ENCODE results near the gene NUP210. TPM values are rescaled to one million over a fixed set of nuclear protein-coding genes. Genes with fewer than 3 reads are reported as not detected.
"Not testable (repeated sequence)": the region's sequence is repeated elsewhere in the genome, so short reads cannot be mapped to it uniquely, and the experiment has no call there.

The NUP210 gene
- total and polyA plus RNA-seq, 2 of the 13 experiments (the other 11 are each of a cell fraction or from before 2014, with no cell fraction given), result 31.6 to 35.2 TPM

GRCh38 chr3:13378155-13378554, 42.0 kb downstream of the NUP210 start:
- peak; percentile 74 for ATAC-seq
- Histone ChIP-seq H3K4me1 (ENCODE audit: insufficient read depth, low read length) (no peaks in the 10 kb centered on the region), H3K27me3 (ENCODE audit: control insufficient read depth in 1 of 2, insufficient read depth in 2 of 2, low read length in 2 of 2) (no peaks in the 10 kb centered on the region), H2AFZ (ENCODE audit: low read length) (no peak overlapping the region), H3K36me3 (replicated peaks in 1 of 2; ENCODE audit: control insufficient read depth in 1 of 2, insufficient read depth in 2 of 2, low read length in 2 of 2) (peaks cover 33 to 93% of the 10 kb centered on the region in 2 experiments), H3K27ac (ENCODE audit: extremely low read length, insufficient read depth, low read length) (no peak overlapping the region), H3K79me2 (ENCODE audit: insufficient read depth, low read length) (no peaks in the 10 kb centered on the region), H3K9me3 (ENCODE audit: low read length) (no peaks in the 10 kb centered on the region), H3K4me2 (ENCODE audit: low read depth, low read length) (no peak overlapping the region), H3K9ac (ENCODE audit: insufficient read depth, low read depth, low read length) (no peak overlapping the region), H3K4me3 (replicated peaks in 1 of 3; ENCODE audit: insufficient read depth in 1 of 3, low read depth in 2 of 3, low read length in 3 of 3) (no peak overlapping the region), H4K20me1 (ENCODE audit: insufficient read depth, low read length) (no peaks in the 10 kb centered on the region)
- CTCF ChIA-PET (ENCODE audit: low intra/inter-chr PET ratio, low total read pairs), result no interaction called here
- no TSS peak for BruUV-seq (replicated peaks)
- in situ Hi-C loops (cut with HindIII; ENCODE audit: extremely low pct_ligation_motif_present, low pct_unique_long_range_greater_than_20kb), result no loop called here
- TF ChIP-seq SAP130 (CRISPR knock-in tag; IDR thresholded peaks at IDR 0.05; ENCODE audit: low read depth) (peak; percentile 17; the same call in 1 of the 2 replicates), ONECUT2 (CRISPR knock-in tag; IDR thresholded peaks at IDR 0.05) (no peak), ZNF687 (CRISPR knock-in tag; IDR thresholded peaks at IDR 0.05) (peak; percentile 13; the same call in 1 of the 2 replicates), FOSL2 (CRISPR knock-in tag; IDR thresholded peaks at IDR 0.05) (peak; percentile 69), ZNF383 (CRISPR knock-in tag; IDR thresholded peaks at IDR 0.05; ENCODE audit: borderline replicate concordance) (no peak), ZNF263 (CRISPR knock-in tag; IDR thresholded peaks at IDR 0.05) (0 out of 2 replicates have a peak, but pooled peaks have one; percentile 47)
- DNase-seq (ENCODE audit: low spot score), result no peak
- WGBS (ENCODE audit: low lambda C conversion rate), result 86% methylated on average over 5 of the region's 5 CpGs
- POLR2A ChIA-PET, result no interaction called here
- intact Hi-C loops (cut with micrococcal nuclease; ENCODE audit: unreplicated experiment), result no loop called here
- no peak for FAIRE-seq

GRCh38 chr3:13377741-13378140, 42.4 kb downstream of the NUP210 start:
- H2AFZ ChIP-seq (ENCODE audit: low read length); H3K27ac ChIP-seq (ENCODE audit: extremely low read length, insufficient read depth, low read length); H3K4me2 ChIP-seq (ENCODE audit: low read depth, low read length); BruUV-seq (replicated peaks); DNase-seq (ENCODE audit: low spot score); H3K4me3 ChIP-seq (replicated peaks in 1 of 3; ENCODE audit: insufficient read depth in 1 of 3, low read depth in 2 of 3, low read length in 3 of 3); intact Hi-C loops (cut with micrococcal nuclease; ENCODE audit: unreplicated experiment); ATAC-seq; H3K9ac ChIP-seq (ENCODE audit: insufficient read depth, low read depth, low read length); H3K4me1 ChIP-seq (ENCODE audit: insufficient read depth, low read length); in situ Hi-C loops (cut with HindIII; ENCODE audit: extremely low pct_ligation_motif_present, low pct_unique_long_range_greater_than_20kb); POLR2A ChIA-PET; CTCF ChIA-PET (ENCODE audit: low intra/inter-chr PET ratio, low total read pairs); H3K27me3 ChIP-seq (ENCODE audit: control insufficient read depth in 1 of 2, insufficient read depth in 2 of 2, low read length in 2 of 2); H3K9me3 ChIP-seq (ENCODE audit: low read length); FAIRE-seq; H3K79me2 ChIP-seq (ENCODE audit: insufficient read depth, low read length); H4K20me1 ChIP-seq (ENCODE audit: insufficient read depth, low read length): not testable (repeated sequence)
- peaks cover 34 to 93% of the 10 kb centered on the region in 2 experiments for H3K36me3 ChIP-seq (replicated peaks in 1 of 2; ENCODE audit: control insufficient read depth in 1 of 2, insufficient read depth in 2 of 2, low read length in 2 of 2)
- 80% methylated on average over 2 of the region's 2 CpGs for WGBS (ENCODE audit: low lambda C conversion rate)

Measured in HepG2 (cell line).